ENCODE results near the gene CGB1. TPM values are rescaled to one million over a fixed set of nuclear protein-coding genes. Genes with fewer than 3 reads are reported as not detected.
"Not testable (repeated sequence)": the region's sequence is repeated elsewhere in the genome, so short reads cannot be mapped to it uniquely, and the experiment has no call there.

The CGB1 gene
- not detected for polyA plus RNA-seq (2012; ENCODE audit: insufficient read depth, insufficient read length)

GRCh38 chr19:49036815-49037214, at the start of gene CGB1:
Gene CGB1, minus strand, starts transcription at chr19:49036895. Its CDS starts 184 bp downstream, at chr19:49036711.
- DNase-seq (ENCODE audit: low read depth, low spot score); H3K4me3 ChIP-seq (ENCODE audit: low read length): not testable (repeated sequence)

GRCh38 chr19:49086296-49086695, 49.6 kb upstream of the CGB1 start:
- DNase-seq (ENCODE audit: low read depth, low spot score): no peak

GRCh38 chr19:49085868-49086232, 49.2 kb upstream of the CGB1 start:
- H3K4me3 ChIP-seq (ENCODE audit: low read length): peak overlapping the region; percentile 97
- peak; percentile 50 for DNase-seq (ENCODE audit: low read depth, low spot score)

More at GRCh38 chr19:49086296-49086695, 49.6 kb upstream of the CGB1 start:
- H3K4me3 ChIP-seq (ENCODE audit: low read length): peak overlapping the region; percentile 97

- peak; percentile 99 for DNase-seq (ENCODE audit: low read depth, low spot score)
- H3K4me3 ChIP-seq (ENCODE audit: low read length): peak within 1 kb of the TSS; percentile 97
These were observed 48.5 kb upstream of the CGB1 start, which contains the start of gene SNRNP70 for GRCh38 chr19:49085020-49085867. Gene SNRNP70, plus strand, starts transcription at chr19:49085451. Its CDS starts 964 bp downstream, at chr19:49086415.

GRCh38 chr19:49084206-49085019, 47.7 kb upstream of the CGB1 start:
- peak overlapping the region; percentile 97 for H3K4me3 ChIP-seq (ENCODE audit: low read length)
- no peak for DNase-seq (ENCODE audit: low read depth, low spot score)

- no peak for DNase-seq (ENCODE audit: low read depth, low spot score)
- H3K4me3 ChIP-seq (ENCODE audit: low read length): no peak overlapping the region
These were observed 44.6 kb upstream of the CGB1 start for GRCh38 chr19:49081273-49081672.

GRCh38 chr19:49080392-49080791, 43.7 kb upstream of the CGB1 start:
- no peak for DNase-seq (ENCODE audit: low read depth, low spot score)
- no peak overlapping the region for H3K4me3 ChIP-seq (ENCODE audit: low read length)

- DNase-seq (ENCODE audit: low read depth, low spot score): not testable (repeated sequence)
These were observed 38.2 kb upstream of the CGB1 start for GRCh38 chr19:49074869-49075268.

GRCh38 chr19:49073514-49074378, 37.1 kb upstream of the CGB1 start:
- no peak overlapping the region for H3K4me3 ChIP-seq (ENCODE audit: low read length)
- no peak for DNase-seq (ENCODE audit: low read depth, low spot score)

More at GRCh38 chr19:49074869-49075268, 38.2 kb upstream of the CGB1 start:
- H3K4me3 ChIP-seq (ENCODE audit: low read length): not testable (repeated sequence)

GRCh38 chr19:49071860-49072547, 35.3 kb upstream of the CGB1 start:
- DNase-seq (ENCODE audit: low read depth, low spot score): no peak
- no peak overlapping the region for H3K4me3 ChIP-seq (ENCODE audit: low read length)

- DNase-seq (ENCODE audit: low read depth, low spot score): no peak
- no peak overlapping the region for H3K4me3 ChIP-seq (ENCODE audit: low read length)
These were observed 33.7 kb upstream of the CGB1 start for GRCh38 chr19:49070416-49070815.

- H3K4me3 ChIP-seq (ENCODE audit: low read length): no peak overlapping the region
- no peak for DNase-seq (ENCODE audit: low read depth, low spot score)
These were observed 32.3 kb upstream of the CGB1 start for GRCh38 chr19:49069026-49069425.

GRCh38 chr19:49067554-49067953, 30.9 kb upstream of the CGB1 start:
- H3K4me3 ChIP-seq (ENCODE audit: low read length): no peak overlapping the region

GRCh38 chr19:49065905-49066512, 29.3 kb upstream of the CGB1 start:
- no peak overlapping the region for H3K4me3 ChIP-seq (ENCODE audit: low read length)
- DNase-seq (ENCODE audit: low read depth, low spot score): no peak

More at GRCh38 chr19:49067554-49067953, 30.9 kb upstream of the CGB1 start:
- no peak for DNase-seq (ENCODE audit: low read depth, low spot score)

- no peak for DNase-seq (ENCODE audit: low read depth, low spot score)
These were observed 28.3 kb upstream of the CGB1 start, which contains the start of gene NTF4 for GRCh38 chr19:49064768-49065611. Gene NTF4, minus strand, starts transcription at chr19:49064818. Its CDS starts 2,821 bp downstream, at chr19:49061997.

GRCh38 chr19:49064029-49064629, 27.4 kb upstream of the CGB1 start:
- no peak for DNase-seq (ENCODE audit: low read depth, low spot score)
- H3K4me3 ChIP-seq (ENCODE audit: low read length): no peak overlapping the region

More at GRCh38 chr19:49064768-49065611, 28.3 kb upstream of the CGB1 start, which contains the start of gene NTF4:
- no peak within 1 kb of the TSS for H3K4me3 ChIP-seq (ENCODE audit: low read length)
